Measurements from ENCODE around the gene LTBP1. TPM values are rescaled to one million over a fixed set of nuclear protein-coding genes. Genes with fewer than 3 reads are reported as not detected.

The LTBP1 gene
- total RNA-seq, 5 donors from 2014 or later (not counting 1 experiment from before 2014, with no cell fraction given), result 0.16 to 0.76 (median 0.43) TPM

DNA sequence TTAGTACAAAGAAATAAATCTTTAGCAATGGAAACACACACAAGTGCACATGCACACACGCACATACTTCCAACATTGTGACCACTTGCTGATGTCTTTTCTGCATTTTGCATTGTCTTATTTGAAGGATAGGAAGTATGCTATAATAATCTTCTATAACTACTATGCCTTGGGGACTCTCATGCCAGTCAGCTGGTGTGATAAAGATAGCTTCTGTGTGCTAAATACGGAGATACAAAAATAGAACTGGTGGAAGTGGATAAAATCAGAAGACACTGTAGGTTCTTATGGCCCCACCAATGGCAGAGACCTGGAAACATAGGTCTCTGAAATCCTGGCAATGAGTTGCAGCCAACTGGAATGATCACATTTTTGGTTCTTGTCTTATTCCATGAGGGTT lies 498.2 kb downstream of the LTBP1 start:
- no CpG with 5 or more reads among the region's 2 CpGs for WGBS (ENCODE audit: insufficient coverage)
- Mint-ChIP-seq H3K27me3 (peaks cover 2 to 5% of the 10 kb centered on the region in 2 donors), H3K4me3 (no peak overlapping the region), H3K36me3 (no peaks in the 10 kb centered on the region), H3K27ac (no peak overlapping the region), H3K4me1 (no peaks in the 10 kb centered on the region), H3K9me3 (no peaks in the 10 kb centered on the region)
- no peaks in the 10 kb centered on the region for H3K9me3 ChIP-seq
- no peak overlapping the region for H3K27ac ChIP-seq (ENCODE audit: low read length)
- POLR2A ChIA-PET, result no interaction called here
- no peaks in the 10 kb centered on the region for H3K4me1 ChIP-seq (ENCODE audit: control insufficient read depth in 1 of 2, extremely low read depth in 1 of 2, insufficient read depth in 2 of 2, low read length in 2 of 2)
- no peak for ATAC-seq (replicated peaks in 1 of 4)
- H3K4me3 ChIP-seq (ENCODE audit: control insufficient read depth in 1 of 2, extremely low read depth in 1 of 2, low read length in 1 of 2), result no peak overlapping the region
- H3K27me3 ChIP-seq (replicated peaks in 1 of 2; ENCODE audit: control insufficient read depth in 2 of 2, extremely low read depth in 1 of 2, insufficient read depth in 2 of 2, low read length in 1 of 2), result no peaks in the 10 kb centered on the region
- H3K36me3 ChIP-seq (ENCODE audit: control insufficient read depth in 2 of 2, extremely low read depth in 1 of 2, insufficient read depth in 1 of 2, low read length in 1 of 2), result no peaks in the 10 kb centered on the region
- CTCF ChIA-PET, result no interaction called here
- DNase-seq, result no peak

DNA sequence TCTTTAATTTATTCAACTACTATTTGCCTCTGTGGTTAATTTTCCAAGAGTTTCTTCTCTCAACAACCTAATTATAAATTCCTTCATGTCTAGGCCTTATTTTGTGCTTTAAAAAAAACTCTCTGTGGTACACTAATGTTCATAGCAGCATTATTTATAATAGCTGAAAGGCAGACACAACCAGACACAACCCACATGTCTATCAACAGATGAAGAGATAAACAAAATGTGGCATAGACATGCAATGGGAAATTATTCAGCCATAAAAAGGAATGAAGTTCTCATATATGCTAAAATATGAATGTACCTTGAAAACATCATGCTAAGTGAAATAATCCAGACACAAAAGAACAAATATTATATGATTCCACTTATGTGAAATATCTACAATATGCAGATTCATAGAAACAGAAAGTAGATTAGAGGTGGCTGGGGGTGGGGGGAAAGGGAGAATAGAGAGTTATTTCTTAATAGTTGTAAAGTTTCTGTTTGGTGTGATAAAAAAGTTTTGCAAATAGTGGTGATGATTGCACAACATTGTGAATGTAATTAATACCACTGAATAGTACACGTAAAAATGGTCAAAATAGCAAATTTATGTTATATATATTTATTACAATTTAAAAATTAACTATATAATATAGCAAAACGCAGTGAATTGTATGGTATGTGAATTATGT lies 501.6 kb downstream of the LTBP1 start:
- no peaks in the 10 kb centered on the region for H3K36me3 ChIP-seq (ENCODE audit: control insufficient read depth in 2 of 2, extremely low read depth in 1 of 2, insufficient read depth in 1 of 2, low read length in 1 of 2)
- Mint-ChIP-seq H3K9me3 (peaks cover 8 to 19% (median 10%) of the 10 kb centered on the region in 3 donors), H3K27me3 (no peaks in the 10 kb centered on the region), H3K36me3 (no peaks in the 10 kb centered on the region), H3K4me3 (no peak overlapping the region), H3K27ac (no peak overlapping the region), H3K4me1 (no peaks in the 10 kb centered on the region)
- ATAC-seq (replicated peaks in 1 of 4) (no peak), DNase-seq (no peak)
- peaks cover 0 to 6% of the 10 kb centered on the region in 2 experiments for H3K27me3 ChIP-seq (replicated peaks in 1 of 2; ENCODE audit: control insufficient read depth in 2 of 2, extremely low read depth in 1 of 2, insufficient read depth in 2 of 2, low read length in 1 of 2)
- H3K4me3 ChIP-seq (ENCODE audit: control insufficient read depth in 1 of 2, extremely low read depth in 1 of 2, low read length in 1 of 2), result no peak overlapping the region
- H3K9me3 ChIP-seq, result no peaks in the 10 kb centered on the region
- no peaks in the 10 kb centered on the region for H3K4me1 ChIP-seq (ENCODE audit: control insufficient read depth in 1 of 2, extremely low read depth in 1 of 2, insufficient read depth in 2 of 2, low read length in 2 of 2)
- no CpG with 5 or more reads among the region's 2 CpGs for WGBS (ENCODE audit: insufficient coverage)
- no peak overlapping the region for H3K27ac ChIP-seq (ENCODE audit: low read length)
- ChIA-PET CTCF (no interaction called here), POLR2A (no interaction called here)

All from T-cell (primary cell).